K562 (cell line): ENCODE data around the gene KANK2. TPM values are rescaled to one million over a fixed set of nuclear protein-coding genes. Genes with fewer than 3 reads are reported as not detected.

Experiments used
- BDP1 ChIP-seq: IDR thresholded peaks from 3 replicates; pipeline ENCODE4 v1.6.1; 2011; ENCODE audit not compliant: insufficient read length, insufficient read depth
- FOXP4 ChIP-seq: sonication (generic); formaldehyde crosslinking; IDR thresholded peaks from 2 replicates; pipeline ENCODE4 v1.8.0; 2022; ENCODE audit warnings: mild to moderate bottlenecking, missing genetic modification reagents, borderline replicate concordance
- HCFC1 ChIP-seq: IDR thresholded peaks from 2 replicates; pipeline ENCODE4 v1.6.1; 2012; ENCODE audit warnings: low read depth, low read length, improper control_type of control experiment
- HMG20A ChIP-seq: fragments of 450-650 bp; formaldehyde crosslinking; conservative IDR thresholded peaks from 2 replicates; pipeline ENCODE4 v1.4.0; 2020; ENCODE audit warnings: mild to moderate bottlenecking, mixed read lengths
- MAFF ChIP-seq: IDR thresholded peaks from 2 replicates; pipeline ENCODE4 v1.6.1; 2012; ENCODE audit warnings: low read length, improper control_type of control experiment
- MAFK ChIP-seq: IDR thresholded peaks from 2 replicates; pipeline ENCODE4 v1.6.1; 2011; ENCODE audit warnings: low read length, improper control_type of control experiment
- MCM5 ChIP-seq: fragments of 450-650 bp; IDR thresholded peaks from 2 replicates; pipeline ENCODE4 v1.6.1; 2016; ENCODE audit warnings: low read depth
- NCOA1 ChIP-seq: fragments of 450-650 bp; IDR thresholded peaks from 2 replicates; pipeline ENCODE4 v1.6.1; 2016; ENCODE audit warnings: low read depth
- NFXL1 ChIP-seq: fragments of 450-650 bp; formaldehyde crosslinking; IDR thresholded peaks from 2 replicates; pipeline ENCODE4 v1.4.0; 2021; ENCODE audit warnings: mild to moderate bottlenecking
- POLR2AphosphoS5 ChIP-seq: IDR thresholded peaks from 2 replicates; pipeline ENCODE4 v1.6.1; 2011; ENCODE audit warnings: mild to moderate bottlenecking, low read depth, low read length, moderate library complexity; ENCODE audit not compliant: control insufficient read depth, insufficient read depth
- RBBP5 ChIP-seq: fragments of 200-600 bp; sonication (generic); IDR thresholded peaks from 2 replicates; pipeline ENCODE4 v1.6.1; 2012; ENCODE audit warnings: borderline replicate concordance, mild to moderate bottlenecking, low read length, control low read depth, inconsistent platforms; ENCODE audit not compliant: insufficient read depth, poor library complexity, severe bottlenecking
- RBFOX2 ChIP-seq: fragments of 200-400 bp; formaldehyde crosslinking; IDR thresholded peaks from 2 replicates; pipeline ENCODE4 v1.6.1; 2017; ENCODE audit warnings: low read depth, mild to moderate bottlenecking, low read length, moderate library complexity
- SMC3 ChIP-seq: conservative IDR thresholded peaks from 2 replicates; pipeline ENCODE4 v1.6.1; 2011; ENCODE audit warnings: low read depth, low read length, improper control_type of control experiment; ENCODE audit not compliant: insufficient read depth
- SPI1 ChIP-seq: IDR thresholded peaks from 2 replicates; pipeline ENCODE4 v1.6.1; 2011; ENCODE audit warnings: low read depth, low read length, control low read depth, borderline replicate concordance
- TBP ChIP-seq: optimal IDR thresholded peaks from 2 replicates; pipeline ENCODE3; 2011; ENCODE audit warnings: low read depth, low read length, improper control_type of control experiment
- THAP7 ChIP-seq: fragments of 250-450 bp; sonication (Bioruptor Pico); IDR thresholded peaks from 2 replicates; pipeline ENCODE4 v1.5.0; 2021
- THRAP3 ChIP-seq: fragments of 450-650 bp; IDR thresholded peaks from 2 replicates; pipeline ENCODE4 v1.6.1; 2016; ENCODE audit warnings: mild to moderate bottlenecking, inconsistent platforms, borderline replicate concordance
- YY1 ChIP-seq, 3 experiments: IDR thresholded peaks; 2 replicates each; pipeline ENCODE4 v1.6.1; 2011; ENCODE audit warnings: low read length in 2 of 3, mild to moderate bottlenecking in 2 of 3, moderate library complexity in 2 of 3, borderline replicate concordance in 1 of 3, control low read depth in 1 of 3, low read depth in 1 of 3; ENCODE audit not compliant: insufficient read depth in 3 of 3, insufficient replicate concordance in 2 of 3, control insufficient read depth in 1 of 3, insufficient read length in 1 of 3; ENCODE audit errors: extremely low read depth in 1 of 3
- ZKSCAN3 ChIP-seq: fragments of 250-450 bp; sonication (Bioruptor Pico); IDR thresholded peaks from 2 replicates; pipeline ENCODE4 v1.4.0; 2020
- ZNF143 ChIP-seq: sonication (generic); formaldehyde crosslinking; IDR thresholded peaks from 2 replicates; pipeline ENCODE4 v1.9.0; 2022; ENCODE audit warnings: mild to moderate bottlenecking, missing genetic modification reagents
- ZNF668 ChIP-seq: fragments of 250-450 bp; sonication (Bioruptor Pico); IDR thresholded peaks from 2 replicates; pipeline ENCODE4 v1.8.0; 2022; ENCODE audit warnings: mild to moderate bottlenecking, inconsistent platforms
- polyA plus RNA-seq, 8 experiments: library from polyadenylated mRNA; depleted of rRNA in 4 of 8; stranded (reverse) in 5 of 8; unstranded in 3 of 8; fragments of >200 nt; fragmentation: Nextera tagmentation in 2 of 8; fragmentation: Illumina TruSeq in 1 of 8; extraction: Ambion mirVana in 2 of 8; extraction: Trizol in 1 of 8; gene quantifications; 2 replicates each; pipeline versions ENCODE4 v1.2.1 to v1.2.3, GENCODE V29; 2011 to 2014; ENCODE audit warnings: inconsistent platforms in 1 of 8, missing spikeins in 1 of 8
- total RNA-seq, 7 experiments: library from RNA; depleted of rRNA in 6 of 7; stranded (reverse); fragments of >200 nt in 6 of 7; fragmentation: Illumina TruSeq in 2 of 7; extraction: Trizol in 2 of 7; gene quantifications; 2 replicates each; pipeline versions ENCODE4 v1.2.1 to v1.2.3, GENCODE V29; 2011 to 2021; ENCODE audit warnings: low replicate concordance in 1 of 7
- TF ChIP-seq, protein P1 (sequence below): fragments of 200-800 bp; sonication (Bioruptor generic); IDR thresholded peaks from 2 replicates; pipeline ENCODE4 v1.6.1; 2017; ENCODE audit warnings: missing genetic modification characterization, missing compliant biosample characterization
- TF ChIP-seq, protein P2 (sequence below): fragments of 450-650 bp; conservative IDR thresholded peaks from 2 replicates; pipeline ENCODE4 v1.6.1; 2016; ENCODE audit warnings: missing genetic modification characterization, low read depth, mild to moderate bottlenecking, control low read depth, missing compliant biosample characterization

The KANK2 gene
- total and polyA plus RNA-seq, 9 of the 15 experiments (the other 6 are each of a cell fraction or from before 2014, with no cell fraction given), result 4.4 to 47.8 (median 21.3) TPM

- no peak for TF ChIP-seq TBP
- TF ChIP-seq YY1 (IDR thresholded peaks at IDR 0.05; ENCODE audit: borderline replicate concordance in 1 of 3, control insufficient read depth in 1 of 3, extremely low read depth in 1 of 3, insufficient read depth in 3 of 3, insufficient read length in 1 of 3, insufficient replicate concordance in 2 of 3, low read depth in 1 of 3, low read length in 2 of 3), result peak in 1 of 3 experiments; percentile 16
- TF ChIP-seq NCOA1, result no peak
- TF ChIP-seq ZNF668 (CRISPR knock-in tag), result no peak
- 0 out of 2 replicates have a peak, but pooled peaks have one; percentile 34 for TF ChIP-seq SMC3
- TF ChIP-seq THAP7 (CRISPR knock-in tag), result no peak
- no peak for TF ChIP-seq ZNF143
- TF ChIP-seq, protein P1, sequence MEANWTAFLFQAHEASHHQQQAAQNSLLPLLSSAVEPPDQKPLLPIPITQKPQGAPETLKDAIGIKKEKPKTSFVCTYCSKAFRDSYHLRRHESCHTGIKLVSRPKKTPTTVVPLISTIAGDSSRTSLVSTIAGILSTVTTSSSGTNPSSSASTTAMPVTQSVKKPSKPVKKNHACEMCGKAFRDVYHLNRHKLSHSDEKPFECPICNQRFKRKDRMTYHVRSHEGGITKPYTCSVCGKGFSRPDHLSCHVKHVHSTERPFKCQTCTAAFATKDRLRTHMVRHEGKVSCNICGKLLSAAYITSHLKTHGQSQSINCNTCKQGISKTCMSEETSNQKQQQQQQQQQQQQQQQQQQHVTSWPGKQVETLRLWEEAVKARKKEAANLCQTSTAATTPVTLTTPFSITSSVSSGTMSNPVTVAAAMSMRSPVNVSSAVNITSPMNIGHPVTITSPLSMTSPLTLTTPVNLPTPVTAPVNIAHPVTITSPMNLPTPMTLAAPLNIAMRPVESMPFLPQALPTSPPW, result no peak
- no peak for TF ChIP-seq MCM5
- TF ChIP-seq MAFF, result peak; percentile 77
- peak; percentile 61; the same call in 1 of the 2 replicates for TF ChIP-seq MAFK
- TF ChIP-seq POLR2AphosphoS5, result peak; percentile 35; the same call in 1 of the 2 replicates
- 0 out of 2 replicates have a peak, but pooled peaks have one; percentile 12 for TF ChIP-seq RBFOX2
- TF ChIP-seq, protein P2, sequence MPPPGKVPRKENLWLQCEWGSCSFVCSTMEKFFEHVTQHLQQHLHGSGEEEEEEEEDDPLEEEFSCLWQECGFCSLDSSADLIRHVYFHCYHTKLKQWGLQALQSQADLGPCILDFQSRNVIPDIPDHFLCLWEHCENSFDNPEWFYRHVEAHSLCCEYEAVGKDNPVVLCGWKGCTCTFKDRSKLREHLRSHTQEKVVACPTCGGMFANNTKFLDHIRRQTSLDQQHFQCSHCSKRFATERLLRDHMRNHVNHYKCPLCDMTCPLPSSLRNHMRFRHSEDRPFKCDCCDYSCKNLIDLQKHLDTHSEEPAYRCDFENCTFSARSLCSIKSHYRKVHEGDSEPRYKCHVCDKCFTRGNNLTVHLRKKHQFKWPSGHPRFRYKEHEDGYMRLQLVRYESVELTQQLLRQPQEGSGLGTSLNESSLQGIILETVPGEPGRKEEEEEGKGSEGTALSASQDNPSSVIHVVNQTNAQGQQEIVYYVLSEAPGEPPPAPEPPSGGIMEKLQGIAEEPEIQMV (tag), result no peak
- no peak for TF ChIP-seq HCFC1
- 0 out of 2 replicates have a peak, but pooled peaks have one; percentile 80 for TF ChIP-seq THRAP3
- no peak for TF ChIP-seq SPI1
- no peak for TF ChIP-seq HMG20A
- TF ChIP-seq FOXP4, result no peak
- no peak for TF ChIP-seq BDP1
- no peak for TF ChIP-seq RBBP5
- TF ChIP-seq ZKSCAN3 (CRISPR knock-in tag), result no peak
- TF ChIP-seq NFXL1 (CRISPR knock-in tag), result no peak
Measured at GRCh38 chr19:11125994-11126685, 71.2 kb downstream of the KANK2 start (continued).
